Measurements from ENCODE around the gene U2AF2. TPM values are rescaled to one million over a fixed set of nuclear protein-coding genes. Genes with fewer than 3 reads are reported as not detected.
A peak's percentile ranks its signal among the peaks of the same experiment; 100 is the strongest.

U2AF2 gene
- total RNA-seq, 1 experiment from 2014 or later = 80.3 TPM

GRCh38 chr19:55674841-55675660 lies 20.2 kb downstream of the U2AF2 start, which contains the start of gene EPN1:
EPN1 (plus strand) TSS chr19:55675226; CDS start chr19:55678628, 3,402 bp downstream.
- peak; percentile 97 for DNase-seq (ENCODE audit: low read depth)

DNA sequence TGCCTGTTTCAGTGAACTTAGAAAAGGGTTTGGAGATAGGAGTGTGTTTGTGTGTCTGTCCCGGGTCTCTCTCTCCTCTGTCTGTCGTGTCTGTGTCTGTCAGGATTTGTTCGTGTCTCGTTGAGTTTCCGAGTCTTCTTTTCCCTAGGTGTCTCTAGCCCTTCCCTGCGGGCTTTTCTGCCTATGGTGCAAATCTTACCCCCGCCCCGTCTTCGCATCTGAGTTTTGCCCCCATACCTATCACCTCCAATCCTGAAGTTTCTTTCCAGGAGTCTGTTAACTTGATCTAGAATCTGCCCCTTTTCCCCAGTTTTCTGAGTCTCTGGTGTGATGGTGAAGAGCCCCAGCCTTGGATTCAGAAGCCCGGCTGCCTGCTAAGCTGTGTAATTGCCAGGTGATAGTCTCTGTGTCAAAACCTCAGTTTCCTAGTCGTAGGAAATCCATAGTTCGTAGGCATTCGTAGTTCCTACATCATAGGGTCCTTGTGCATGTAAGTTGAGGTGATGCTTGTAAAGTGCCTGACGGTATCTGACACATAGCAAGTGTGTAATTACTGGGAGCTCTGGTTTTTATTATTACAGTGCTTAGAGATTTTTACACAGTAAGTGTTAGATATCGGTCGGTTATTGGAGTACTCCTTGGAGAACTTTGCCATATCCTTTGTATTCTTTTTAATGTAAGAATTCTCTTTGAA lies 21.0 kb downstream of the U2AF2 start:
- DNase-seq (ENCODE audit: low read depth) = no peak

GRCh38 chr19:55676383-55676782 lies 21.5 kb downstream of the U2AF2 start:
- peak; percentile 23 for DNase-seq (ENCODE audit: low read depth)

DNA sequence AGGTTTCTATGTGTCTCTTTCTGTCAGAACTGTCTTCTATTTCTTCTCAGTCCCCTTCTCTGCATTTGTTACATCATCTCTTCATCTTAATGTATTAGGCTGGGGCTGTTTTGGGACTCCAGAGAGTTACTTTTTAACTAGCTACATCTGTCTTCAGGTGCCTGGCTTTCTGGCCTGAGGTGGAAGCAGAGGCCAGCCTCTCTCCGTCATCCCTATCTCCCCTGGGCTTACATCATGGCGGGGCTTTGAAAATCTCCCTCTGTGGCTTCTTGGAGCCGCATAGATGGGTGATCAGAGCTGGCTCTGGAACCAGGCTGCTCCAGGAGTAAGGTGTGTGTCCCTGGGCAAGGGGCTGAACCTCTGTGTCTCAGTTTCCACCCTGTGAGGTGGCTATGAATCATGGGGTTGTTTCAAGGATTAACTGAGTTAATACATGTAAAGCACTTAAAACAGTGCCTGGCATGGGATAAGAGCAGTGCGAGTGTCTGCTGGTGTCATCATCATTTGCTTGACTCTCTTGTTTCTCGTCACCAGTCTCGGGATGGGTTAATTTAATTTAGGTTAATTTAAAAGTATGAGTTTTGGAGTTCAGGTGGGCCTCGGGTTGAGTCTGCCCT lies 22.2 kb downstream of the U2AF2 start:
- no peak for DNase-seq (ENCODE audit: low read depth)

- DNase-seq (ENCODE audit: low read depth) = no peak
These were observed 22.8 kb downstream of the U2AF2 start for GRCh38 chr19:55677572-55678028.

DNA sequence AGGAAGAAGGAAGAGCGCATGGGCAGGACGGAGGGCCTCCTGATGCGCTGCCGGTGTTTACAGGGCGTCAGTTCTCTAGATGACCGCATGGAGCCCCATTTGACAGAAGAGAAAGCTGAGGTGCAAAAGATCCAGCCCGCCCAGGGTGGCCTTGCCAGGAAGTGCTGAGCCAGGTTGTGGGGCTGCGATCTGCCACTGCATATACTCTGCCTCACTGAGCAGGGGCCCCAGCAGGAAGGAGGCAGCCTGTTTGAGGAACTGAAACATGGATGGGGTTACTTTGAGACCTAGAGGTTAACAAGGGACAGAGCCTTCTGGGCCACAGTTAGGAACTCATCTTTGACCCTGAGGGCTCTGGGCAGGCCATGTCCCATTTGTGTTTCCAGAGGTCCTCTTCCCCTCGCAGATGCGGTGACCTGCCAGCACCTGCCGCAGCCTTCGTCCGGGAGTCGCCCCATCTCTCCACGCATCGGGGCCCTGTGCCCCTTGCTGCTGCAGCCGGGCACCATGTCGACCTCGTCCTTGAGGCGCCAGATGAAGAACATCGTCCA lies 23.4 kb downstream of the U2AF2 start:
- no peak for DNase-seq (ENCODE audit: low read depth)

DNA sequence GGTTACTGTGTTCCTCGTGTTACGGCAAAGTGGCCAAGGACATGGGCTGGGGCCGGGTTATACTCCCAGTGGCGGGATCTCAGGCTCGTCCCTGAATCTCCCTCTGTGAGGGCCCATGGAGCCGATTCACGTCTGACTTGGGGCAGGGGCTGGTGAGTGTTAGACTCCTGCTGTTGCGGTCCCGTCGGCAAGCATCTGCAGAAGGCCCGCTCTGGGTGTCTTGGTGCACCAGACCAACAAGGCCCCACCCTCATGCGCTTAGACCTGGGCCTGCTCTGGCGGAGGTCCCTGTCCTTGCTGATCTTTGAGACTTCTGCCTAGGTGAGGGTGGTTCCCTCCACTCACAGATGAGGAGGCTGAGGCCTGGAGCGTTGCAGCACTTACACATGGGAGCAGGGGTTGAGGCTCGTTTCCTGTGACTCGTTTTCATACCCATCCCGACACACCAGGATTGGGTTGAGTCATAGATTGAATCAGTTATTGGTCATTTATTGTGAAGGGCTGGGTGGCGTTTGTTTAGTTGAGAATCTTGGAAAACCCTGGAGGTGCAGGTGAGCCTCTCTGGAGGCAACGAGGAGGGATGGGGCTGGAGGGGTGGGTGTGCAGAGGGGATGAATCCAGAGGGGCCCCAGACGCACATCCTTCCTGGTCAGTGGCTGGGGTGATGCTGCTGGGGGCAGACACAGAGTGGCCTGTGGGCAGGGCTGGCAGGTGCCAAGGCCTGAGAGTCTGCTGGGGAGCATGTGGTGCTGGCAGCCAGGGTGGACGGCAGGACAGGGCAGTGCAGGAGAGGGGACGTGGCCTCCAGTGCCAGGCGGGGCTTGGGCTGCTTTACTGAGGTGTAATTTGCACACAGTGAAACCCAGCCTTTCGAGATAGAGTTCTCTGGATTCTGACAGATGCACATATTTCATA lies 24.8 kb downstream of the U2AF2 start:
- no peak for DNase-seq (ENCODE audit: low read depth)

GRCh38 chr19:55680339-55681130 lies 25.7 kb downstream of the U2AF2 start:
- DNase-seq (ENCODE audit: low read depth) = no peak

DNA sequence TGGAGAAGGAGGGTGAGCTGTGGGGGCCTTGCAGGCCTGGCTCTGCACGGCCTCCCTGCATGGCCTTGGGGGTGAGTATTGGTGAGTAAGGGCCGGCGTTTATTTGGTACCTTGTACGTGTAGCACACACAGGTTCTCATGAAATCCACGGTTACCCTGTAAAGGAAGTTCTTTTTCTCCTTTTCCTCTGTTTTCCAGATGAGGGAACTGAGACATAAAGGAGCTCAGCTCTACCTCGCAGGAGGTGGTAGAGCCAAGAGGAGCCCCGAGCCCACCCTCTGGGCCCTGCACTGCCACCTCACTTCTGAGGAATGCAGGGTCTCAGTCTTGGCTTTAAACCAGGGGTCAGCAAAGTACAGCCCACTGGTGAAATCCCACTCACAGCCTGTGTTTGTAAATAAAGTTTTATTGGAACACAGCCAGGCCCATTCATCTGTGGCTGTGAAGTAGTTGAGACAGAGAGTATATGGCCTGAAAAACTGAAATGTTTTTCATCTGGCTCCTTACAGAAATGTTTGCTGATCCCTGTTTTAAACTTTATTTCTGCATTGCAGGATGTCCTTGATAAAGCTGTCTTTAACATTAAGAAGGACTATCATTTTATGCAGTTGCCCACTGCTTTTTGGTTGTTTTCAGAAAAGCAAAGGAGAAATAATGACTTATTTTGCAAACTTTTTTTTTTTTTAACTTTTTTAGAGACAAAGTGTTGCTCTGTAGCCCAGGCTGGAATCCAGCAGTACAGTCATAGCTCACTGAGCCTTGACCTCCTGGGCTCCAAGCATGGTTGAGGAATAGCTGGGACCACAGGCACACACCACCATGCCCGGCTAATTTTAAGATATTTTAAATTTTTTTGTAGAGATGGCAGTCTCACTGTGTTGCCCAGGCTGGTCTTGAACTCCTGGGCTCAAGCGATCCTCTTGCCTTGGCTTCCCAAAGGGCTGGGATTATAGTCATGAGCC lies 26.6 kb downstream of the U2AF2 start:
- no peak for DNase-seq (ENCODE audit: low read depth)

- no peak for DNase-seq (ENCODE audit: low read depth)
These were observed 28.8 kb downstream of the U2AF2 start for GRCh38 chr19:55683449-55684261.

DNA sequence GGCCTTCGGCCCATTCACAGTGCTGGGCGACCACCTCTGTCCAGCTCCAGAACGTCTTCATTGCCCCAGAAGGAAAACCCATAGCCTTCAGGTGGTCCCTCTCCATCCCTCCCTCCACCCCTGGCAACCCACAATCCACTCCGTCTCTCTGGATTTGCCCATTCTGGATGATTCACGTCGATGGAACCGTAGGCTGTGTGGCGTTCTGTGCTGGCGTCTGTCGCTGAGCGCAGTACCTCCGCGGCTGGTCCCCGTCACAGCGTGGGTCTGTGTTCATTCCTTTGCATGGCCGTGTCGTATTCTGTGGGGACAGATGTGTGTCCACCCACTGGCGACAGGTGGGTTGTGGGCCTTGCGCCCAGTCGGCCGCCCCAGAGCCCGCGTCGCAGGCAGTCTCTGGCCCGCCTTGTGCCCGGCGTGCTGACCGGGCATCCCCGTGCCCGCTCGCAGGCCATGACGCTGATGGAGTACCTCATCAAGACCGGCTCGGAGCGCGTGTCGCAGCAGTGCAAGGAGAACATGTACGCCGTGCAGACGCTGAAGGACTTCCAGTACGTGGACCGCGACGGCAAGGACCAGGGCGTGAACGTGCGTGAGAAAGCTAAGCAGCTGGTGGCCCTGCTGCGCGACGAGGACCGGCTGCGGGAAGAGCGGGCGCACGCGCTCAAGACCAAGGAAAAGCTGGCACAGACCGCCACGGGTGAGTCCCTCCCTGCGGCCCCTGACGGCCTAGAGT lies 30.3 kb downstream of the U2AF2 start:
- DNase-seq (ENCODE audit: low read depth) = no peak

GRCh38 chr19:55685776-55686175 lies 30.9 kb downstream of the U2AF2 start:
- DNase-seq (ENCODE audit: low read depth) = no peak

GRCh38 chr19:55686311-55687050 lies 31.6 kb downstream of the U2AF2 start:
- DNase-seq (ENCODE audit: low read depth) = no peak

DNA sequence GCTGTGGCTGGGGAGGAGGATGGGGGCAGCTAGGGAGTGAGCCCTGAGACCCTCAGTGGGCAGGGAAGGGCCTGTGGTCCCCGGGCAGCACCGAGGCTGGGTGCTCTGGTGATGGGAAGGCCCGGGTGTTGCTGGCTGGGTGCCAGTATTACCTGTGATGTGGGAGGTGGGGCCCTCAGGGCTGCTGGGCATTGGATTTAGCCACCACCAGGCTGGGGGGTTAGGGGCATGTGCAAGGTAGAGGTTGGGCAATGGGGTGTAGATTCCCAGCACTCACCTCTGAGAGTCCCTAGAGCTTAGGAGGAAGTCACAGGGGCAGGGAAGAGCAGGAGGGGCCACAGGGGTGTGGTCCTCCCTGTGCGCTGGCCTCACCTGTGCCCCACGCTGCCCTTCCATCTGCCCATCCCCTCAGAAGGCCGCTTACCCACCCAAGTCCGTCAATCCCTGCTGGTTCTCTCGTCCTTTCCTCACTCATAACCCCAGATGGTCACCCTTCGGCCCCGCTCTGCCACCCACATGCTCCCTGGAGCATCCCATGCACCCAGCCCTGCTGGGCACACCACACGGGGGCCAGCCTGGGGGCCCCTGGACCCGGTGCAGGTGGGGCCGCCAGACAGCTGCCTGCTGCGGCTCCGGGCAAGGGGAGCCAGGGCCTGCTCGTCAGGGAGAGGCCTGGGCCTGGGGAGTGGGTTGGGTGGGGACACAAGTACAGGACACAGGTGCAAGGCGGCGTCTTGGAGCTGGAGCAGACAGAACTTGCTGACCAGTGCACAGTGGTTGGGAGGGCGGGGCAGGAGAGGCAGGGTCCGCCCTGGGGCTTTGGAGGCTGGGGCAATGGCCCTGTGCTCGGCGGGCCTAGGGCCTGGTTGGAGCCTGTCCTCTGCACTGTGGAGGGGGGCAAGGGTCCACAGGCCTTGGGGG lies 32.7 kb downstream of the U2AF2 start:
- no peak for DNase-seq (ENCODE audit: low read depth)

GRCh38 chr19:55688422-55689218 lies 33.8 kb downstream of the U2AF2 start:
- DNase-seq (ENCODE audit: low read depth) = no peak

Data from RPMI7951 (cell line).